H9 (cell line): Measurements from ENCODE around the gene SKIC8. TPM values are rescaled to one million over a fixed set of nuclear protein-coding genes. Genes with fewer than 3 reads are reported as not detected.
A peak's percentile ranks its signal among the peaks of the same experiment; 100 is the strongest.

Source experiments
- DNase-seq: peaks from one replicate; pipeline ENCODE4 v3.0.0-alpha.2; 2017
- H2AFZ ChIP-seq: one replicate; pipeline ENCODE4 v1.6.1; 2013; ENCODE audit warnings: mild to moderate bottlenecking, low read length, control low read depth, moderate library complexity
- H2AK5ac ChIP-seq: 2 replicates; pipeline ENCODE4 v1.6.1; 2013; ENCODE audit warnings: low read length, control low read depth, mixed read lengths; ENCODE audit not compliant: insufficient read length
- H2BK120ac ChIP-seq: one replicate; pipeline ENCODE4 v1.6.1; 2013; ENCODE audit warnings: low read depth, mild to moderate bottlenecking, low read length, control low read depth, inconsistent platforms; ENCODE audit not compliant: poor library complexity, severe bottlenecking
- H2BK12ac ChIP-seq: 2 replicates; pipeline ENCODE4 v1.6.1; 2013; ENCODE audit warnings: low read length, control low read depth, mixed read lengths, low read depth; ENCODE audit not compliant: insufficient read length
- H2BK15ac ChIP-seq: 2 replicates; pipeline ENCODE4 v1.6.1; 2013; ENCODE audit warnings: low read depth, low read length, control low read depth
- H2BK20ac ChIP-seq: one replicate; pipeline ENCODE4 v1.6.1; 2013; ENCODE audit warnings: low read depth, mild to moderate bottlenecking, low read length, control low read depth, inconsistent platforms; ENCODE audit not compliant: poor library complexity, severe bottlenecking
- H2BK5ac ChIP-seq: 2 replicates; pipeline ENCODE4 v1.6.1; 2013; ENCODE audit warnings: low read length, control low read depth, mixed read lengths; ENCODE audit not compliant: insufficient read length
- H3K14ac ChIP-seq: 2 replicates; pipeline ENCODE4 v1.6.1; 2013; ENCODE audit warnings: low read length, control low read depth; ENCODE audit not compliant: insufficient read depth
- H3K18ac ChIP-seq: 2 replicates; pipeline ENCODE4 v1.6.1; 2013; ENCODE audit warnings: low read depth, mild to moderate bottlenecking, mixed read lengths, low read length, control low read depth; ENCODE audit not compliant: insufficient read length
- H3K23ac ChIP-seq: 2 replicates; pipeline ENCODE4 v1.6.1; 2013; ENCODE audit warnings: low read length, control low read depth, mixed read lengths, low read depth; ENCODE audit not compliant: insufficient read length
- H3K23me2 ChIP-seq: 2 replicates; pipeline ENCODE4 v1.6.1; 2013; ENCODE audit warnings: low read depth, mild to moderate bottlenecking, mixed read lengths, low read length, control low read depth; ENCODE audit not compliant: insufficient read length, poor library complexity, severe bottlenecking
- H3K27ac ChIP-seq: 2 replicates; pipeline ENCODE4 v1.5.1; 2013; ENCODE audit warnings: low read length, control low read depth, mixed read lengths, low read depth; ENCODE audit not compliant: insufficient read length
- H3K27me3 ChIP-seq: 2 replicates; pipeline ENCODE4 v1.6.1; 2013; ENCODE audit warnings: low read length, control low read depth, inconsistent platforms; ENCODE audit not compliant: insufficient read depth
- H3K4ac ChIP-seq: 2 replicates; pipeline ENCODE4 v1.6.1; 2013; ENCODE audit warnings: low read depth, mild to moderate bottlenecking, control low read depth, inconsistent platforms, low read length, moderate library complexity
- H3K4me1 ChIP-seq: 2 replicates; pipeline ENCODE4 v1.6.1; 2013; ENCODE audit warnings: low read length, control low read depth, inconsistent platforms; ENCODE audit not compliant: insufficient read depth
- H3K4me2 ChIP-seq: 2 replicates; pipeline ENCODE4 v1.6.1; 2013; ENCODE audit warnings: low read length, control low read depth, mixed read lengths; ENCODE audit not compliant: insufficient read length, insufficient read depth
- H3K56ac ChIP-seq: 2 replicates; pipeline ENCODE4 v1.6.1; 2013; ENCODE audit warnings: low read depth, mild to moderate bottlenecking, mixed read lengths, low read length, control low read depth; ENCODE audit not compliant: insufficient read length
- H3K79me1 ChIP-seq: 2 replicates; pipeline ENCODE4 v1.6.1; 2013; ENCODE audit warnings: low read depth, mild to moderate bottlenecking, moderate library complexity, low read length, control low read depth, inconsistent platforms; ENCODE audit not compliant: insufficient read depth, poor library complexity, severe bottlenecking
- H3K79me2 ChIP-seq: 2 replicates; pipeline ENCODE4 v1.6.1; 2013; ENCODE audit warnings: low read length, control low read depth, inconsistent platforms; ENCODE audit not compliant: insufficient read depth
- H3K9ac ChIP-seq: 2 replicates; pipeline ENCODE4 v1.6.1; 2013; ENCODE audit warnings: low read length, control low read depth, mixed read lengths; ENCODE audit not compliant: insufficient read length; ENCODE audit errors: extremely low read depth
- H3K9me3 ChIP-seq: one replicate; pipeline ENCODE4 v1.6.1; 2013; ENCODE audit warnings: low read depth, low read length, inconsistent platforms; ENCODE audit not compliant: control insufficient read depth
- H3T11ph ChIP-seq: one replicate; pipeline ENCODE4 v1.6.1; 2013; ENCODE audit warnings: mild to moderate bottlenecking, low read length, control low read depth, inconsistent platforms
- H4K20me1 ChIP-seq: one replicate; pipeline ENCODE4 v1.6.1; 2013; ENCODE audit not compliant: control insufficient read depth, insufficient read length, insufficient read depth
- H4K5ac ChIP-seq: 2 replicates; pipeline ENCODE4 v1.6.1; 2013; ENCODE audit warnings: low read depth, mild to moderate bottlenecking, mixed read lengths, low read length, control low read depth; ENCODE audit not compliant: insufficient read length
- H4K8ac ChIP-seq: replicated peaks from 2 replicates; pipeline ENCODE4 v1.6.1; 2013; ENCODE audit warnings: low read length, control low read depth, mixed read lengths, low read depth; ENCODE audit not compliant: insufficient read length
- H4K91ac ChIP-seq: 2 replicates; pipeline ENCODE4 v1.6.1; 2013; ENCODE audit warnings: low read depth, mild to moderate bottlenecking, moderate library complexity, mixed read lengths, low read length, control low read depth; ENCODE audit not compliant: insufficient read length
- H3K27ac Mint-ChIP-seq, 3 experiments: 2 replicates in 2 of 3; 3 replicates in 1 of 3; pipeline ENCODE4 v1.8.0; 2020 to 2021; ENCODE audit warnings: mixed read lengths in 3 of 3, mild to moderate bottlenecking in 1 of 3, moderate library complexity in 1 of 3
- H3K27me3 Mint-ChIP-seq: 2 replicates; pipeline ENCODE4 v1.8.0; 2021; ENCODE audit warnings: low read depth, mild to moderate bottlenecking, moderate library complexity, mixed read lengths
- H3K36me3 Mint-ChIP-seq, 3 experiments: 2 replicates in 2 of 3; 3 replicates in 1 of 3; pipeline ENCODE4 v1.8.0; 2020 to 2021; ENCODE audit warnings: low read depth in 3 of 3, mixed read lengths in 3 of 3; ENCODE audit not compliant: insufficient read depth in 1 of 3
- H3K4me1 Mint-ChIP-seq, 2 experiments: 2 replicates each; pipeline ENCODE4 v1.8.0; 2020; ENCODE audit warnings: mixed read lengths in 2 of 2
- H3K4me3 Mint-ChIP-seq, 2 experiments: 2 replicates in 1 of 2; 3 replicates in 1 of 2; pipeline ENCODE4 v1.8.0; 2020 to 2021; ENCODE audit warnings: mild to moderate bottlenecking in 2 of 2, mixed read lengths in 2 of 2, moderate library complexity in 1 of 2
- H3K9me3 Mint-ChIP-seq, 2 experiments: 2 replicates in 1 of 2; 3 replicates in 1 of 2; pipeline ENCODE4 v1.8.0; 2020; ENCODE audit warnings: mild to moderate bottlenecking in 2 of 2, mixed read lengths in 2 of 2, moderate library complexity in 1 of 2
- WGBS: extraction: QIAGEN DNeasy Blood & Tissue Kit; methylation state at CpG from one replicate; pipeline ENCODE4 v1.1.7; 2013; ENCODE audit warnings: missing lambda C conversion rate, low lambda C conversion rate, mixed read lengths; ENCODE audit not compliant: insufficient read length; ENCODE audit errors: extremely low coverage; 5-methylcytosine and 5-hydroxymethylcytosine counted together
- total RNA-seq: library from RNA; stranded (reverse); gene quantifications from 2 replicates; pipeline ENCODE4 v1.2.1, GENCODE V29; 2021
- TF ChIP-seq, protein P1 (sequence below): fragments of 200-600 bp; sonication (generic); conservative IDR thresholded peaks from 3 replicates; pipeline ENCODE4 v1.8.0; 2021; ENCODE audit warnings: antibody characterized with exemption, mild to moderate bottlenecking

SKIC8 gene
- total RNA-seq, 1 experiment from 2014 or later = 45.6 TPM

- Histone ChIP-seq H3K4ac (no peak overlapping the region), H2AFZ (no peak overlapping the region), H2BK20ac (no peak overlapping the region), H4K5ac (no peak overlapping the region), H3K23ac (no peak overlapping the region), H3K27me3 (no peaks in the 10 kb centered on the region), H3K79me1 (no peaks in the 10 kb centered on the region), H2BK12ac (no peak overlapping the region), H3K9ac (no peak overlapping the region), H3K4me2 (no peak overlapping the region), H3K79me2 (no peaks in the 10 kb centered on the region), H3T11ph (no peak overlapping the region), H3K14ac (no peak overlapping the region), H3K56ac (no peak overlapping the region), H4K20me1 (no peaks in the 10 kb centered on the region), H2BK5ac (no peak overlapping the region), H3K23me2 (no peaks in the 10 kb centered on the region), H3K27ac (no peak overlapping the region), H3K9me3 (no peaks in the 10 kb centered on the region), H3K18ac (no peak overlapping the region), H2BK120ac (no peak overlapping the region), H3K4me1 (peaks cover 7% of the 10 kb centered on the region; the same call in 1 of the 2 replicates), H2BK15ac (no peak overlapping the region), H2AK5ac (no peak overlapping the region), H4K8ac (no peak overlapping the region), H4K91ac (no peak overlapping the region)
- no peaks in the 10 kb centered on the region for H3K36me3 Mint-ChIP-seq
- TF ChIP-seq, protein P1, sequence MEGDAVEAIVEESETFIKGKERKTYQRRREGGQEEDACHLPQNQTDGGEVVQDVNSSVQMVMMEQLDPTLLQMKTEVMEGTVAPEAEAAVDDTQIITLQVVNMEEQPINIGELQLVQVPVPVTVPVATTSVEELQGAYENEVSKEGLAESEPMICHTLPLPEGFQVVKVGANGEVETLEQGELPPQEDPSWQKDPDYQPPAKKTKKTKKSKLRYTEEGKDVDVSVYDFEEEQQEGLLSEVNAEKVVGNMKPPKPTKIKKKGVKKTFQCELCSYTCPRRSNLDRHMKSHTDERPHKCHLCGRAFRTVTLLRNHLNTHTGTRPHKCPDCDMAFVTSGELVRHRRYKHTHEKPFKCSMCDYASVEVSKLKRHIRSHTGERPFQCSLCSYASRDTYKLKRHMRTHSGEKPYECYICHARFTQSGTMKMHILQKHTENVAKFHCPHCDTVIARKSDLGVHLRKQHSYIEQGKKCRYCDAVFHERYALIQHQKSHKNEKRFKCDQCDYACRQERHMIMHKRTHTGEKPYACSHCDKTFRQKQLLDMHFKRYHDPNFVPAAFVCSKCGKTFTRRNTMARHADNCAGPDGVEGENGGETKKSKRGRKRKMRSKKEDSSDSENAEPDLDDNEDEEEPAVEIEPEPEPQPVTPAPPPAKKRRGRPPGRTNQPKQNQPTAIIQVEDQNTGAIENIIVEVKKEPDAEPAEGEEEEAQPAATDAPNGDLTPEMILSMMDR = no peak
- no peak for DNase-seq
- peaks cover 23 to 41% of the 10 kb centered on the region in 2 experiments for H3K4me1 Mint-ChIP-seq
- H3K27me3 Mint-ChIP-seq = peaks cover 2% of the 10 kb centered on the region
- peak overlapping the region in 1 of 3 experiments; percentile 43; a peak in 2 of 7 replicates for H3K27ac Mint-ChIP-seq
- H3K9me3 Mint-ChIP-seq = no peaks in the 10 kb centered on the region
- no CpG with 5 or more reads among the region's 5 CpGs for WGBS
- H3K4me3 Mint-ChIP-seq = no peak overlapping the region
These were observed 24.7 kb upstream of the SKIC8 start for GRCh38 chr15:78324144-78324543.
